HAP-1 (cell line): ENCODE measurements around the gene FGGY.
"Not testable (repeated sequence)": the region's sequence is repeated elsewhere in the genome, so short reads cannot be mapped to it uniquely, and the experiment has no call there.

ENCODE experiments used
- DNase-seq, 2 experiments: peaks; one replicate each; pipeline ENCODE4 v3.0.0-alpha.2; 2016 to 2020; ENCODE audit warnings: low spot score in 2 of 2
- H3K27me3 ChIP-seq: fragments of 250-450 bp; sonication (Bioruptor Pico); 2 replicates; pipeline ENCODE4 v1.5.1; 2020; ENCODE audit warnings: low read depth, mild to moderate bottlenecking, moderate library complexity
- H3K36me3 ChIP-seq: fragments of 250-450 bp; sonication (Bioruptor Pico); replicated peaks from 2 replicates; pipeline ENCODE4 v1.5.1; 2020; ENCODE audit warnings: mild to moderate bottlenecking
- H3K4me1 ChIP-seq: fragments of 250-450 bp; sonication (Bioruptor Pico); 2 replicates; pipeline ENCODE4 v1.5.1; 2020; ENCODE audit warnings: mild to moderate bottlenecking
- H3K4me3 ChIP-seq: fragments of 250-450 bp; sonication (Bioruptor Pico); 2 replicates; pipeline ENCODE4 v1.5.1; 2020; ENCODE audit warnings: mild to moderate bottlenecking, moderate library complexity
- H3K9me3 ChIP-seq: fragments of 250-450 bp; sonication (Bioruptor Pico); 2 replicates; pipeline ENCODE4 v1.5.1; 2020; ENCODE audit warnings: mild to moderate bottlenecking, moderate library complexity
- in situ Hi-C: fragments of 300-500 bp; cut with MboI; formaldehyde crosslinking; loops from 3 replicates; pipeline ENCODE4 v1.14.3; 2020; ENCODE audit warnings: low sequenced_read_pairs, inconsistent platforms, mixed read lengths

Gene FGGY

DNA sequence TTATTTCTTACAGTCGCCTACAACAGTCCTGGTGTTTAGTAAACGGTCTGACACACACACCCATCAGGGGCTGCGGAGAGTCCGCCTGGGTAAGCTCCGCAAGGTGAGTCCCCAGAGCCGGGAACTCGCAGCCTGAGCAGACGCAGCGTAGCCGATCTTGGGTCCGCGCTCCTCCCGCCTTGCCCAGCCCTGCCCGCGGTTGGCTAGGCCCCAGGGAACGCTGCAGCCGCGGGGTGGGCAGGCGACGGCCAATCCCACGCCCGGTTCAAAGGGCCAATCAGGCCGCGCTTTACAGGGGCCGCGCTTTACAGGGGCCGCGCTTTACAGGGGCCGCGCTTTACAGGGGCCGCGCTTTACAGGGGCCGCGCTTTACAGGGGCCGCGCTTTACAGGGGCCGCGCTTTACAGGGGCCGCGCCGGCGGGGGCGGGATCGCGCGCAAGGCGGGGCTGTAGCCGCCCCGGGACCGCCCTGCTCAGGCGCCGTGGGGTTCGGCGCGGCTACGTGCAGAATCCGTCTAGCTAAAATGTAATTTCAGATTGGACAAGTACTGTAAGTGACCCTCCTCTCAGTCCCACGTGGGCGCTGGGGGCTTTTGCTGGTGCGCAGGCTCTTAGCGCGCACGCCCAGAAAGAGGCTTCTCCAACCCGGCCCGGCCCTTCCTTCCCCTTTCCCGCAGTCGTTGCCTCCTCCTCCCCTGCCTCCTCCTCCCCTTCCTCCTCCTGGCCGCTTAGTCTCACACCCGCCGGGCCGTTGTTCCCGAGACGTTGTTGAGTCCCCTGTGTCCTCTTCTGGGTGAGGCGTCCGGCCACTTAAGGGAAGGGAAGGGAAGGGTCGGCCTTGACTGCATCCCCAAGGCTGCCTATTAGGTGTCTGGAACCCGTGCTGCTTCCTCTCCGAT is at the start of gene FGGY:
Gene FGGY, plus strand, starts transcription at position 737 of the 899 bp plus-strand sequence. CDS start 24,456 bp downstream, outside the sequence.
- H3K27me3 ChIP-seq = no peaks in the 10 kb centered on the region
- no peaks in the 10 kb centered on the region for H3K36me3 ChIP-seq
- peak within 1 kb of the TSS; percentile 37 for H3K4me3 ChIP-seq
- in situ Hi-C loops = no loop called here
- H3K9me3 ChIP-seq = no peaks in the 10 kb centered on the region
- peaks cover 12% of the 10 kb centered on the region for H3K4me1 ChIP-seq
- DNase-seq = peak; percentile 93 to 95

DNA sequence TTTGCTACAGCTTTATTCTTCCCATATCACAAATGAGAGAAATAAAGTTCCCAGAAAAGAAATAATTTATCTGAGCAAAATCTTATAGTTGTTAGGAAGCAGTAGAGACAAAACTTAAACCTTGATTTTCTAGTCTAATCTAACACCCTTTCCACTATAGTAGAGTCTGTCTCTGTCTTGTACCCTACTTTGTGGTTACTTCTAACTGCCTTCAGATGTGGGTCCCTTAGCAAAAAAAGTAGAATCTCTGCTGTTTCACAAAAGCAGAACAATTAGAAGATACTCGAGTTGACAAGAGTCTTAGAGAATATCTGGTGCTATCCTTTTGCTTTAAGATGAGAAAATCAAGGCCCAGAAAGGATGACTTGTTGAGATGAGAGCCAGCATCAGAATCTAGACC is 48.1 kb upstream of the FGGY start:
- no peaks in the 10 kb centered on the region for H3K9me3 ChIP-seq
- H3K4me3 ChIP-seq = no peak overlapping the region
- H3K4me1 ChIP-seq = no peaks in the 10 kb centered on the region
- in situ Hi-C loops = no loop called here
- H3K27me3 ChIP-seq = peaks cover 3% of the 10 kb centered on the region; the same call in 1 of the 2 replicates
- DNase-seq = no peak
- H3K36me3 ChIP-seq = no peaks in the 10 kb centered on the region

GRCh38 chr1:59249396-59250137 is 47.3 kb upstream of the FGGY start:
- no peak for DNase-seq
- Histone ChIP-seq H3K4me1 (no peaks in the 10 kb centered on the region), H3K4me3 (no peak overlapping the region), H3K36me3 (no peaks in the 10 kb centered on the region), H3K27me3 (peaks cover 3% of the 10 kb centered on the region; the same call in 1 of the 2 replicates), H3K9me3 (no peaks in the 10 kb centered on the region)
- in situ Hi-C loops = no loop called here

DNA sequence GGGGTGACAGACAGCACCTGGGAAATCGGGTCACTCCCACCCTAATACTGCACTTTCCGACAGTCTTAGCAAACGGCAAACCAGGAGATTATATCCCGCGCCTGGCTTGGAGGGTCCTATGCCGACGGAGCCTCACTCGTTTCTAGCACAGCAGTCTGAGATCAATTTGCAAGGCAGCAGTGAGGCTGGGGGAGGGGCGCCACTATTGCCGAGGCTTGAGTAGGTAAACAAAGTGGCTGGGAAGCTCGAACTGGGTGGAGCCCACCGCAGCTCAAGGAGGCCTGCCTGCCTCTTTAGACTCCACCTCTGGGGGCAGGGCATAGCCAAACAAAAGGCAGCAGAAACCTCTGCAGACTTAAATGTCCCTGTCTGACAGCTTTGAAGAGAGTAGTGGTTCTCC is 45.8 kb upstream of the FGGY start:
- in situ Hi-C loops, H3K4me1 ChIP-seq, H3K27me3 ChIP-seq, H3K9me3 ChIP-seq, H3K36me3 ChIP-seq, H3K4me3 ChIP-seq: not testable (repeated sequence)
- DNase-seq = peak in 1 of 2 experiments; percentile 15

- H3K4me3 ChIP-seq, H3K36me3 ChIP-seq, in situ Hi-C loops, H3K9me3 ChIP-seq, H3K27me3 ChIP-seq, DNase-seq, H3K4me1 ChIP-seq: not testable (repeated sequence)
Observed at GRCh38 chr1:59256429-59256828, 40.5 kb upstream of the FGGY start.

GRCh38 chr1:59258412-59259032 is 38.4 kb upstream of the FGGY start:
- Histone ChIP-seq H3K27me3 (peaks cover 2% of the 10 kb centered on the region; the same call in 1 of the 2 replicates), H3K4me1 (no peaks in the 10 kb centered on the region), H3K4me3 (no peak overlapping the region), H3K9me3 (no peaks in the 10 kb centered on the region), H3K36me3 (no peaks in the 10 kb centered on the region)
- in situ Hi-C loops = no loop called here
- no peak for DNase-seq

DNA sequence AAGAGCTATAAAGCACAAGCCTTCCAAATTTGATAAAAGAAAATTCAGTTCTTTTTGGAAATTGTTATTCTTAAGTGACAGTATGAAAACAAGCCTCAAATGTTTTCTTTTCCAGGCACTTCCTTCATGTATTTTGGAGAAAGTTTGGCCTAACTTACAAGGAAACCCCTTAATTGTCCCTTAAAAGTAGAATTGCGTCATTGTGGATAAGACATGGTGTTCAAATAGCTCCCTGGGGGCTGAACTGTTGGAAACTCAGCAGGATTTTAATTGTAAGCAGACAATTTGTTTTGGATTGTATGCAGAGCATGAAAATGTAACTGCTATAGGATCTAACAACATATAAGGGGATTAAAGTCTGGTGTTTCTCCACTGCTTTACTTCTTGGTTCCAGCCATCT is 35.4 kb upstream of the FGGY start:
- Histone ChIP-seq H3K36me3 (no peaks in the 10 kb centered on the region), H3K4me1 (no peaks in the 10 kb centered on the region), H3K27me3 (peaks cover 2% of the 10 kb centered on the region; the same call in 1 of the 2 replicates), H3K9me3 (no peaks in the 10 kb centered on the region), H3K4me3 (no peak overlapping the region)
- in situ Hi-C loops = no loop called here
- DNase-seq = no peak

GRCh38 chr1:59262631-59263030 is 34.3 kb upstream of the FGGY start:
- in situ Hi-C loops = no loop called here
- Histone ChIP-seq H3K36me3 (no peaks in the 10 kb centered on the region), H3K27me3 (peaks cover 2% of the 10 kb centered on the region; the same call in 1 of the 2 replicates), H3K9me3 (no peaks in the 10 kb centered on the region), H3K4me1 (no peaks in the 10 kb centered on the region), H3K4me3 (no peak overlapping the region)
- no peak for DNase-seq

- in situ Hi-C loops = no loop called here
- no peak for DNase-seq
- H3K36me3 ChIP-seq = no peaks in the 10 kb centered on the region
- H3K4me1 ChIP-seq = no peaks in the 10 kb centered on the region
- H3K4me3 ChIP-seq = no peak overlapping the region
- H3K27me3 ChIP-seq = peaks cover 2% of the 10 kb centered on the region; the same call in 1 of the 2 replicates
- H3K9me3 ChIP-seq = no peaks in the 10 kb centered on the region
Observed at GRCh38 chr1:59263111-59263510, 33.8 kb upstream of the FGGY start.

DNA sequence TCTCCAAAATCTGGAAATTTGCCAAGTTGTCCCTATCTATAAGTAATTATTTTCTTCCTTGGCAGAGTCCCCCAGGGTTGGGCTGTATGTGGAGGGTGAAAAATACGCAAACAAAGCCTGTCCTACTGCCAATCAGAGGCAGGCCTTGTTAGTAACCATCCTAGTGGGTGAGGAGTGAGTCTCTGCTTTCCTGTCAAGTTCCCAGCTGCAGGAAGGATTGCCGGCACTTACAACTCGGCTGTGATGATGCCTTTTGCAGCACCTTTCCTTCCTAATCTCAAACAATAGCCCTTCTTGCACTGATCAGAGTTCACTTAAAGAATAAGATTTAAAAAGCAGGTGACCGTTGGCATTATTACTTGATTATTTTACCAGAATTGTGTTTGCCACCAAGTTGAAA is 31.3 kb upstream of the FGGY start:
- Histone ChIP-seq H3K9me3 (no peaks in the 10 kb centered on the region), H3K36me3 (no peaks in the 10 kb centered on the region), H3K4me1 (no peaks in the 10 kb centered on the region), H3K27me3 (no peaks in the 10 kb centered on the region), H3K4me3 (no peak overlapping the region)
- in situ Hi-C loops = no loop called here
- no peak for DNase-seq

DNA sequence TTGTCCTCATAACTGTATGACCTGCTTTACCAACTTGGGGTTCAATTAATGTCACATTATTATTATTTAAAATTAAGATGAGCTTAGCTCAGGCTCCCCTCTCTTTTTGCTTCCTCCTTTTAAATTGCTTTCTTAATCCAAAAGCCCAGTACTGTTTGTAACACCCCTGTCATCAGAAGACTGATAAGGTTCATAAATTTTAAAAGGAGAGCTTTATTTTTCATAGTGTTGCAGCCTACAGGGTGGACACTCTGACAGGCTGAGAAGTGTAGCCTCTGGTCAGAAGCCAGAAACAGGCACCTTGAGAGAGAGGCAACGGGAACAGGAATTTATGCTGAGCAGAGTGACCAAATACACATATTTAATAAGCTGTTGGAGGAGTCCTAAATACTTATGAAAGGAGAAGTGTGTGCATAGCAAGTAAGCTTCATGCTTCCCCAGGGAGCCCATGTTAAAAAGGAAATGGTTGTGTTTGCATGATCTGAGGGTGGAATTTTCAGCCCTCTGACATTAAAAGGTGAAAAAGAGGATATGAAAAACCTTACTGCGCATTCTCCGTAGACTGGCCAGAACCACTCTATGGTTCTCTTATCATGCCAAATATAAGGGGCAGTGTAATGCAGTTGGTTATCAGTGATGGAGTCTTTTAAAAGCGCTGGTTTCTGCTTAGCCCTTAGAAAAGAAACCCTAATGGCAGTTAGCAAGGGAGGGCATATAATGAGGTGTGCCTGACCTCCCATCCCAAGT is 30.5 kb upstream of the FGGY start:
- H3K27me3 ChIP-seq = no peaks in the 10 kb centered on the region
- DNase-seq = no peak
- no peaks in the 10 kb centered on the region for H3K36me3 ChIP-seq
- no peaks in the 10 kb centered on the region for H3K9me3 ChIP-seq
- in situ Hi-C loops = no loop called here
- H3K4me3 ChIP-seq = no peak overlapping the region
- no peaks in the 10 kb centered on the region for H3K4me1 ChIP-seq

DNA sequence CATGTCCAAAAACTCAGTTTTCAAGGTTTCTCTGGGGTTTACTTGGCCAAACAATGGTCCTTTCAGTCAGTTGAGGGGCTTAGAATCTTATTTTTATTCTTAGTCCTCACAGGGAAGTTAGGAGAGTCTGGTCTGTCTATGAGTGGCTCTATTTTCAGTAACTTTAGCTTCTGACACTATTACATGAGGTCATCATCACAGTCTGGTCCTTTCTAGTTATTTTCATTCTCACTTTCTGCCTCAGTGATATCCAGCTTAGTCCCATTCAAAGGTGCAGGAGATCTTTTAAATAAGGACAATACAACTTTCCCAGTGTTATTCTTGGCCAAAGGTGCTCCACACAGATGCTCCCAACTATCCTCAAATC is 30.0 kb upstream of the FGGY start:
- Histone ChIP-seq H3K27me3 (no peaks in the 10 kb centered on the region), H3K4me3 (no peak overlapping the region), H3K4me1 (no peaks in the 10 kb centered on the region), H3K9me3 (no peaks in the 10 kb centered on the region), H3K36me3 (no peaks in the 10 kb centered on the region)
- DNase-seq = no peak
- in situ Hi-C loops = no loop called here

DNA sequence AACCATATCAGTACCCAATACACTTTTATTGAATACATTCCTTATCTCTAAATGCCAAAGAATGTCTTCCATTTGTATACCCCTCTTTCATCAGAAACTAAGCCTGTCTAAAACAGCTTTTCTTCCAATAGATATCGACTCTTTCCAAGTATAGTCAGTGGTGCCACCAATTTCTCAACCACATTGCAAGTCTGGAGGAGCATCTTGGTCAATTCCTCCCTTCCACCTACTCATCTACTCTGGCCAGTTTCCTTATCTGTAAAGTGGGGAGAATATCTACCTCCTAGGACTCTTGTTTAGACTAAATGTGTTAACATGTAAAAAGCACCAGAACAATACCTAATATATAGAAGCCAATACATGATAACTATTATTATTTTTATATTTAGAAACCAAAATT is 28.5 kb upstream of the FGGY start:
- no peaks in the 10 kb centered on the region for H3K36me3 ChIP-seq
- no peak for DNase-seq
- no peak overlapping the region for H3K4me3 ChIP-seq
- no peaks in the 10 kb centered on the region for H3K9me3 ChIP-seq
- no peaks in the 10 kb centered on the region for H3K4me1 ChIP-seq
- in situ Hi-C loops = no loop called here
- H3K27me3 ChIP-seq = no peaks in the 10 kb centered on the region
